ENCODE results near the gene MYOM1.
"Not testable (repeated sequence)": the region's sequence is repeated elsewhere in the genome, so short reads cannot be mapped to it uniquely, and the experiment has no call there.

MYOM1 gene

DNA sequence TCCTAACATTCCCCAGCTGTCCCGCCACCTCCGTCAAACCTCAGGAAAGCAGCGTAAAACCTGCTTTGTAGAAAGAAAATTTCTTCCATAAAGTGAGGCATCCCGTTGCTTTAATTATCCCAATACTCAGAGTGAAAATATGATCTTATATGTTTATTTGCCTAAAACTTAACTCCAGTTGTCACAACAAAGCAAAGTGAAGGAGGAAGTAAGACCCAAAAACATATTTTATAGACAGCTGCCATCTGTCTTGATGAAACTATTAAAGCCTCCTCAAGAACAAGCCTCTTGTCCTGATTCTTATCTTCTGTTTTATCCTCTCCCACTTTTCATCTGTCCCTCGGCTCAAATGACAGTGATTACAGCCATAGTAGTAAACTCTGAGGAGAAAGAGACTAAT, 177.9 kb downstream of the MYOM1 start:
- no peak for DNase-seq (ENCODE audit: low read depth in 2 of 3, low spot score in 1 of 3)

DNA sequence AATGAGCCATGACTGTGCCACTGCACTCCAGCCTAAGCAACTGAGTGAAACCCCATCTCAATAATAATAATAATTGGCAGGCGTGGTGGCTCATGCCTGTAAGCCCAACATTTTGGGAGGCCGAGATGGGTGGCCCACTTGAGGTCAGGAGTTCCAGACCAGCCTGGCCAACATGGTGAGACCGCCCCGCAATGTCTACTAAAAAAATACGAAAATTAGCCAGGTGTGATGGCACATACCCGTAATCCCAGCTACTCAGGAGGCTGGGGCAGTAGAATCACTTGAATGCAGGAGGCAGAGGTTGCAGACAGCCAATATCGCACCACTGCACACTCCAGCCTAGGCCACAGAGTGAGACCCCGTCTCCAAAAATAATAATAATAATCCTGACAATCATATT, 178.9 kb downstream of the MYOM1 start:
- DNase-seq (ENCODE audit: low read depth in 2 of 3, low spot score in 1 of 3): no peak

DNA sequence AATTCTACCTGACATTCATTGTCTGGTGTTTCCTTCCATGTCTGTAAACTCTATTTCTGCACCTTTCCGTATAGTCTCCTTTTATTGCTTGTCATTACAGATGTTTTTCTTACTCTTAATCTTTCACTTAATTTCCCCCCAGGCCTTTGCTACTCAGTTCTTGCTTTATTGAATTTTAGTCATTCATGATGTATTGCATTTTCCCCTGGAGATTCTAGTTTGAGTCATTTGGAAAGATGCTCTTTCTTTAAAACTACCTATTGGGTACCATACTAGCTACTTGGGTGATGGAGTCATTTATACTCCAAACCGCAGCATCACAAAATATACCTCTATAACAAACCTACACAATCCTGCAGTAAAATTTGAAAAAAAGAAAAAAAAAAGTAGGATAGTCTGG, 179.6 kb downstream of the MYOM1 start:
- DNase-seq (ENCODE audit: low read depth in 2 of 3, low spot score in 1 of 3): no peak

DNA sequence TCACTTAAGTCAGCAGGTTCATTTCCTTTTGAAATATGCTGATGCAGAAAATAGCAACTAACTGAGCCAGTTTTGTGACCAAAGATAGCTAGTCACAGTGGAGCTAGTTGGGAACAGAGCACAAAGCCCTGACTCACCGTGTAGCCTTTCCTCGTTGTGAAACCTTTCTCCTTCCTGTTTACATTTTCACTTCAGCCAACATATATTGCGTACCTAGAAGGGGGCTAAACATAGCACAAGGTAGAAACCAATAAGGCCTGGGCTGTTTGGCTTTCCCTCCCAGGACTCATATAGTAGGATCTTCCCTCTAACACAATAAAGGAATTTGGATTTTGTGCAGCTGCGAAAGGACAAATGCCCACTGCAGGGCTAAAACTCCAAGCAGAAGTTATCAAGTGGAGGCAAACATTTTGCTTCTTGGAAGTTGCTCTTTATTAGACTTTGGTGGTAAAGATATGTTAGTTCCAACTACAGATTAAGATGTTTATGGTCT, 182.3 kb downstream of the MYOM1 start:
- no peak for DNase-seq (ENCODE audit: low read depth in 2 of 3, low spot score in 1 of 3)

DNA sequence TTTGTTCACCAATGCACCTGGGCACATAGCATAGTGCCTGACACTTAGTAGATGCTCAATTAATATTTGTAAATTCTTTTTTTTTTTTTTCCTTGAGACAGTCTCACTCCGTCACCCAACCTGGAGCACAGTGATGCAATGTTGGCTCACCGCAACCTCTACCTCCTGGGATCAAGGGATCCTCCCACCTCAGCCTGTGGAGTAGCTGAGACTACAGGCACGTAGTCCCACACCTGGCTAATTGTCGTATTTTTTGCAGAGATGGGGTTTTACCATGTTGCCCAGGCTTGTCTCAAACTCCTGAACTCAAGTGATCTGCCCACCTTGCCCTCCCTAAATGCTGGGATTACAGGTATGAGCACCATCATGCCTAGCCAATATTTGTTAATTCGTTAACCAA, 183.7 kb downstream of the MYOM1 start:
- no peak for DNase-seq (ENCODE audit: low read depth in 2 of 3, low spot score in 1 of 3)

DNA sequence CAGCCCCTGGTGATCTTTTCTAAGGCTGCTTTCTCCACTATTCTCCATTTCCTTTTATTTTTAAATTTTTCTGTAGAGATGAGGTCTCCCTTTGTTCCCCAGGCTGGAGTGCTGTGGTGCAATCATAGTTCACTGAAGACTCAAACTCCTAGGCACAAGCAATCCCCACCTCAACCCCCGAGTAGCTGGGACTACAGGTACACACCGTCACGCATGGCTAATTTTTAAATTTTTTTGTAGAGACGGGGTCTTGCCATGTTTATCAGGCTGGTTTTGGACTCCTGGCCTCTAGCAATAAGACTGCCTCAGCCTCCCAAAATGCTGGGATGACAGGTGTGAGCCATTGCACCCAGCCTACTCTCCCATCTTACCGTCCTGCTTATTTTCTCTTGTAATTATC, 184.1 kb downstream of the MYOM1 start:
- DNase-seq (ENCODE audit: low read depth in 2 of 3, low spot score in 1 of 3): no peak

DNA sequence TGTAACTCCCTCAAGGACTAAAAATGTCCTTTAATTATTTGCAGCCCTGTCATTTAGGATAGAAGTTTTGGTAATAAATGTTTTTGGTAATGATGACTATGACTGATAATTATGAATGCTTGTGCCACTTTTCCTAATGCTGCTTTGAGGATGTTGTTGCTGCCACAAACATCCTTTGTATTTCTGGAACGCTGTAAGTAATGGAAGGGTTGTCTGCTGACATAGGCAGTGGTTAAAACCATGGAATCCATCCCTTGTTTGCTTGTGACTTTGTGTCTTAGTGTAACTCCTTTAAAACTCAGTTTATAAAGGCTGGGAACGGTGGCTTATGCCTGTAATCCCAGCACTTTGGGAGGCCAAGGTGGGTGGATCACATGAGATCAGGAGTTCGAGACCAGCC, 187.0 kb downstream of the MYOM1 start:
- DNase-seq (ENCODE audit: low read depth in 2 of 3, low spot score in 1 of 3): no peak

DNA sequence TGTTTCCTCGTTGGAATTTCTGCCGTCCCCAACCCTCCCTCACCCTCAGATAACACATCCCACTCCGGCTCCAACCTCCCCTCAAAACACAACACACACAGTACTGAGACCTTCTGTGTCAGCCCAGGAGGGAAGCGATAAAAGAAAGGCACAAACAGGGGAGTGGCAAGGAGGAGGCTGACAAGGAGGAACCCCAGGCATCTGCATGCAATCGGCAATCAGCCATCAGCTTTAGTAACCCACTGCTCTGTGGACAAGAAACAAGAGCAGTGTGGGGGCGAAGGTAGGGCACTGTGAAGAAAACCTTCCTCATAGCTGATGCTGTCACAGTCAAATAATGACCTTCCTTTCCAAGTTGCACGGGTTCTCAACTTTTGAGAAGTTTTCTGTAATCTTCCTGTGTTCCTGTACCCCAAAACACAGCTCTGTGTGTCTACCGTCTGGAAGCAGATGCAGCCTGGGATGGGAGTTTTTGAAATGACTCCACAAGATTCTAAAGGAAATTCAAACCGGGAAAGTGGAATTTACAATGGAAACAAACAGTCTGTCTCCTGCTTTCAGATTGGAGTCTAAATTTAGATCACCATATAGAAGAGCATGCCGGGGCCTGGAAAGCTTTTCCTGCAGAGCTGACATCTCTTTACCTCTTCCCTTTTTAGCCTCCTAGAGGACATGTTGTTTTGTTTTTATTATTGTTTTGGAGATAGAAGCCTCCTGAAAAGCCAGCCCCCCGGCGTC, 190.4 kb downstream of the MYOM1 start:
- no peak for DNase-seq (ENCODE audit: low read depth in 2 of 3, low spot score in 1 of 3)

DNA sequence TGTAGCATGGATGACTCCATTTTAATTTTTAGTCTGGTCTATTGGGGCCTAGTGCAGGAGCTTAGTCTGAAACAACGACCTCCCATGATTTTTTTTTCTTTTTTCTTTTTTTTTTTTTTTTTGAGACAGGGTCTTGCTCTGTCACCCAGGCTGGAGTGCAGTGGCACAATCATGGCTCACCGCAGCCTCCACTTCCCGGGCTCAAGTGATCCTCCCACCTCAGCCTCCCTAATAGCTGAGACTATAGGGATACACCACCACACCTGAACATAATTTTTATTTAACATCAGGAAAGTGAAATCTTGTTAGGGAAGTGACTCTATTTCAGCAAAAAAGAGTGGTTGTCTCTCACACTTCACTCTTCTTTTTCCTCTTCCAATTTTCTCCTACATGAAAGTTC, 191.7 kb downstream of the MYOM1 start:
- not testable (repeated sequence) for DNase-seq (ENCODE audit: low read depth in 2 of 3, low spot score in 1 of 3)

DNA sequence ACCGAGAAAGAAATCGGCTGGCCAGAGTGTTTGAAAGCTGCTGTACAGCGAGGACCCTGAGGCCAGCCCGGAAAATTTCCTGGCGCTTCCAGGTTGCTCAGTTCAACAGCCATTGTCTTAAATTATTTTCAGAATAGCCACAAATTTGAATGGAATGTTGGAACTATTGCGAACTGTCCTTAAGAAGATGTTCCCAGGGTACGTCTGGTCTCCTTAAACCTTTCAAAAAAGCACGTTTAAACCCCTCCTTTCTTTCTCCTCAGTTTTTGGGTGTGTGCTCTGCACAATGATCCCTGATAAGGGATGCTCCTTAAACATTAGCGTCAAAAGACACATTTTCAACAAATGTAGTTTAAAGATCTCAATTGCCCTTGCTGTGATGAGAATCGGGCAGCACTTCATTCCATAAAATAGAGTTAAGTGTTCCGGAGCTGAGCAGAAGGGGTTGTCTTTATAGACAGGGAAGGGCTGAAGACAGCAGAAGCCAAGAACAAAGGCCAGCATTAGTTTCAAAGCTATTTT, 192.3 kb downstream of the MYOM1 start:
- DNase-seq (ENCODE audit: low read depth in 2 of 3, low spot score in 1 of 3): no peak

DNA sequence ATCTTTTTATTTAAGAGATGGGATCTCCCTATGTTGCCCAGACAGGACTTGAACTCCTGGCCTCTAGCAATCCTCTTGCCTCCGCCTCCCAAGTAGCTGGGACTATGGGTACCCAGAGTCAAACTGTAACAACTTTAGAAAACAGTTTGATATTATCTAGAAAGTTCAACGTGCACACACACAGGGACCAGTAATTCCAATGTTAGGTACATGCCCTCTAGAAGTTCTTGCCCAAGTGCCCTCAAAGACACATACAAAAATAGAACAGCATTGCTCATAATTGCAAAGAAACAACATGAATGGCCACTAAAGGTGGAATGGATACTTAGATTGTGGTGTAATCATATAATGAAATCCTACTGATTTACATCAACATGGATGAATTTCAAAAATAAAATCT, 194.2 kb downstream of the MYOM1 start:
- no peak for DNase-seq (ENCODE audit: low read depth in 2 of 3, low spot score in 1 of 3)

DNA sequence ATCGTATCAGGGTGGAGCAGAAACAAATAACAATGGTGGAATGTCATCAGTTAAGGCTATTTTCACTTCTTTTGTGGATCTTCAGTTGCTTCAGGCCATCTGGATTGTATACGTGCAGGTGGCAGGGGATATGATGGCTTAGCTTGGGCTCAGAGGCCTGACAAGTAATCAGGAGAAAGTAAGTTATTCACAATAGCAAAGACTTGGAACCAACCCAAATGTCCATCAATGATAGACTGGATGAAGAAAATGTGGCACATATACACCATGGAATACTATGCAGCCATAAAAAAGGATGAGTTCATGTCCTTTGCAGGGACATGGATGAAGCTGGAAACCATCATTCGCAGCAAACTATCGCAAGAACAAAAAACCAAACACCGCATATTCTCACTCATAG, 196.2 kb downstream of the MYOM1 start:
- not testable (repeated sequence) for DNase-seq (ENCODE audit: low read depth in 2 of 3, low spot score in 1 of 3)
